Measurements from ENCODE around the gene MMP21.

DNA sequence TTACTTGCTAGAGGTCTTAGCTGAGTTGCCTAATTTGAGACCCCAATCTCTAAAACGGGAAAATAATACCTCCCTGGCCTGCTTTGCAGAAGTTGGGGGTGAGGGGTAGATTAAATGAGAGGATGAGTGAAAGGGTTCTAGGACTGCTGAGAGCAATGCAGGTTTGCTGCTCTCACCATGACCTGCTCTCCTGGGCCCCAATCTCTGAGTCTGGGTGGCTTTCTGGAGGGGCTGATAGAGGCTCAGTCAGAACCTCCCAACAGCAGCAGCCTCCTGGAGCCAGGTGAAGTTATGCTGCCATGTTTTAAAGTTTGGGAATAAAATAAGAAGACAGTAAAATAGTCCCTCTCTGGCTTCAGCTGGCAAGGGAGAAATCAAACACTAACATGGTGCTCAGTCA lies 40.1 kb upstream of the MMP21 start:
- no peak for TF ChIP-seq POLR2A (IDR thresholded peaks at IDR 0.05)
- TF ChIP-seq, protein P1, sequence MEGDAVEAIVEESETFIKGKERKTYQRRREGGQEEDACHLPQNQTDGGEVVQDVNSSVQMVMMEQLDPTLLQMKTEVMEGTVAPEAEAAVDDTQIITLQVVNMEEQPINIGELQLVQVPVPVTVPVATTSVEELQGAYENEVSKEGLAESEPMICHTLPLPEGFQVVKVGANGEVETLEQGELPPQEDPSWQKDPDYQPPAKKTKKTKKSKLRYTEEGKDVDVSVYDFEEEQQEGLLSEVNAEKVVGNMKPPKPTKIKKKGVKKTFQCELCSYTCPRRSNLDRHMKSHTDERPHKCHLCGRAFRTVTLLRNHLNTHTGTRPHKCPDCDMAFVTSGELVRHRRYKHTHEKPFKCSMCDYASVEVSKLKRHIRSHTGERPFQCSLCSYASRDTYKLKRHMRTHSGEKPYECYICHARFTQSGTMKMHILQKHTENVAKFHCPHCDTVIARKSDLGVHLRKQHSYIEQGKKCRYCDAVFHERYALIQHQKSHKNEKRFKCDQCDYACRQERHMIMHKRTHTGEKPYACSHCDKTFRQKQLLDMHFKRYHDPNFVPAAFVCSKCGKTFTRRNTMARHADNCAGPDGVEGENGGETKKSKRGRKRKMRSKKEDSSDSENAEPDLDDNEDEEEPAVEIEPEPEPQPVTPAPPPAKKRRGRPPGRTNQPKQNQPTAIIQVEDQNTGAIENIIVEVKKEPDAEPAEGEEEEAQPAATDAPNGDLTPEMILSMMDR (IDR thresholded peaks at IDR 0.05): no peak
- no peak for TF ChIP-seq EP300 (IDR thresholded peaks at IDR 0.05)

All from tibial nerve (tissue), 4 donors.